HG03064 (cell line): Measurements from ENCODE around the gene PHB1.

Experiments
- ATAC-seq: cut with Tn5 transposase; IDR thresholded peaks from one replicate; pipeline ENCODE4 v1.9.1; 2021; ENCODE audit warnings: low read depth; ENCODE audit not compliant: unreplicated experiment

The PHB1 gene

GRCh38 chr17:49414622-49415350, at the start of gene PHB1:
TSS of gene PHB1 (minus strand) at chr17:49414882. CDS start at chr17:49413264, 1,618 bp downstream.
- peak; percentile 90 for ATAC-seq

GRCh38 chr17:49464049-49464448, 49.4 kb upstream of the PHB1 start:
- no peak for ATAC-seq

- ATAC-seq: no peak
Observed at GRCh38 chr17:49461580-49461979, 46.9 kb upstream of the PHB1 start.

DNA sequence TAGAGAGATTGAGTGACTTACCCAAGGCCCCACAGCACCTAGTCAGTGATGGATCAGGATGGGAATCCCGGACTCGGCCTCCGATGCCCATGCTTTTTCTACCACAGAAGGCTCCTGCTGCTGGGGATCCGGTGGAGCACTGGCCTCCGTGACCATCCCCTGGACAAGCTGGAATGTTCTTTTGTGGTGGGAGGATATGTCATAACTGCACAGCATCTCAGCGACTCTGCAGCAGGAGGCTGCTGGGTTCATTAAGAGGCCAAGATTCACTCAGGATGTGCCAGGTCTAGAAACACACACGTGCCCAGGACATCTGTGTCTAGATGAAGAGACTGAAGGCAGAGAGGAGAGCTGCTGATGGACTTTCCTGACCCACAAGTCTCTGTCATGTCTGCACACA, 45.7 kb upstream of the PHB1 start:
- no peak for ATAC-seq

DNA sequence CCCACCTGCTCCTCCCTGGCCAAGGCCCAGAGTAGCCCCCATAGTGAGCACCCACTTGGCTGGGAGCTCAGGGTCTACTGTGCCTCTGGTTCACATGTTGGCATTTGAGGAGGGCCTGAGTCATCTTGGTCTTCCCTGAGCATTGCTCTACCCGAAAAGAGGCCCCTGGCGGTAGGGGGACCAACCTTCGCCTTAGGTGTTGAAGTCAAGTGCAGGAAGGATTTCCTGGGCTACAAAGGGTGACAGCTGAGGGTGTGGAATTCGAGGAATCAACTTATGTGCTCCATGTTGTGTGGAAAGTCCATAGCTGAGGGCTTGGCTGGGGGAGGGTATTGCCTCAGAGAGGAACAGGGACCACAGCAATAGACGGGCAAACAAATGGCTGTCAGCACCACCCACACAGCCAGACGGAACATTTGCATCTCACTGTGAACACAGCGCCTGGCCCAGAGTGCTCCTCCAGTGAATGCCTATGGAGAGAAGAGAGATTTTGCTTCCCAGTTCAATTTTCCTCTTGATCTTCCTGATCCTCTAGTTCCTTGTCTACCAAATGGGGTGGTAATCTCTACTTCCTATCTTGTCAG, 44.8 kb upstream of the PHB1 start:
- ATAC-seq: no peak

- no peak for ATAC-seq
Observed at GRCh38 chr17:49457564-49458535, 43.2 kb upstream of the PHB1 start.

GRCh38 chr17:49456183-49456965, 41.7 kb upstream of the PHB1 start:
- no peak for ATAC-seq

- ATAC-seq: no peak
Observed at GRCh38 chr17:49455272-49455861, 40.7 kb upstream of the PHB1 start.

- no peak for ATAC-seq
Observed at GRCh38 chr17:49454050-49454449, 39.4 kb upstream of the PHB1 start.

DNA sequence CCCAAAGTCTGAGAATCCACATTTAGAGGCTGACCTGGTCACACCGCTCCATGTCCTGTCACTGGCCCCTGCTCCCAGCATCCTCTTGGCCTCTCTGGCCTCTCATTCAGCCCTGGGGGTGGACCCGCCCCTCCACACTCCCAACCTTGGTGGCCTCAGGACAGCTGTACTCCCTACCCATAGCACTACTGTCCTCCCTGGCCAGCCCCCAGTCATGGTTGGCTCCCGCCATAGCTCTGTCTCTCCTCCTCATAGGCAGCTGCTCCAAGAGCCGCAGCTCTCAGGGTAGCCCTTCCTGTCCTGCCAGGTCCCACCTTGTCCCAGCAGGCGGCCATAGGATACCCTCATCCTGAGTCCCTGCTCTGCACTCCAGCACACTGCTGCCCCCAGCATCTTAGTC, 38.0 kb upstream of the PHB1 start:
- ATAC-seq: no peak

GRCh38 chr17:49452201-49452600, 37.5 kb upstream of the PHB1 start:
- ATAC-seq: no peak

- no peak for ATAC-seq
Observed at GRCh38 chr17:49450735-49451134, 36.1 kb upstream of the PHB1 start.

GRCh38 chr17:49450181-49450580, 35.5 kb upstream of the PHB1 start:
- no peak for ATAC-seq

- no peak for ATAC-seq
Observed at GRCh38 chr17:49447628-49448302, 33.1 kb upstream of the PHB1 start.

DNA sequence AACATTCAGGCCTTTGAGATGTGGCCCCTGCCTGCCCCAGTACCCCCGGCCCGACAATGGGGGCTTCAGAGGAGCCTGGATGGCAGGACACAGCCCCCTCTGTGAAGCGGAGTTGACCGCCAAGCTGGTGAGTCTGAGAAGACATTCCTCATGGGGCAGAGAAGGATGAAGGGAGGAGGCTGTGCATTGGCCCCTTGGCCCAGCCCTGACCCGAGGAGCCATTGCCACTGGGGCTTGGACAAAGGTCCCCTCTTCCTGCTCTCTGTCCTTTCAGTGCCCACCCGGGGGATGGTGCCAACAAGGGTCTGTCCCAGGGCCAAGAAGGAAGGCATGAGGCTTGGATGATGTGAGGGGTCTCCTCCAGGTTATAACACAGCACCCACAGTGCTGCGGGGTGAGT, 30.9 kb upstream of the PHB1 start:
- no peak for ATAC-seq

- ATAC-seq: no peak
Observed at GRCh38 chr17:49444384-49444783, 29.7 kb upstream of the PHB1 start.

DNA sequence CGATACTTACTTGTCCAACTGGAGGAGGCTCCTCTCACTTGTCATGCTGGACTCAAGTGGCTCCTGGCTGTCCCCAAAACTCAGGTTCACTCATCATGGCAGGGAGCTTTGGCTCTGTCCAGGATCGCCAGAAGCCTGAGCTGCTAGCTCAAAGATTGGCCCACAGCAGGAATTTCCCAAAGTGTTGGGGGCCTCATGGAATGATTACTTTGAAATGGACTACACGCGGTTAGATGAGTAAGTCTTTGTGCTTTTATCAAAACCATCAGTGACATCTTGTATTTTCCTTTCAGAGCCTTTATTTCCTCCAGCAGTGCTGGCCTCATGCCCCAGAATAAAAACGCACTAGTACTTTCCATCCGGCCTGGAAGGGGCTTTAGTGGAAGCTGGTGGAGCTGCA, 29.2 kb upstream of the PHB1 start:
- no peak for ATAC-seq

DNA sequence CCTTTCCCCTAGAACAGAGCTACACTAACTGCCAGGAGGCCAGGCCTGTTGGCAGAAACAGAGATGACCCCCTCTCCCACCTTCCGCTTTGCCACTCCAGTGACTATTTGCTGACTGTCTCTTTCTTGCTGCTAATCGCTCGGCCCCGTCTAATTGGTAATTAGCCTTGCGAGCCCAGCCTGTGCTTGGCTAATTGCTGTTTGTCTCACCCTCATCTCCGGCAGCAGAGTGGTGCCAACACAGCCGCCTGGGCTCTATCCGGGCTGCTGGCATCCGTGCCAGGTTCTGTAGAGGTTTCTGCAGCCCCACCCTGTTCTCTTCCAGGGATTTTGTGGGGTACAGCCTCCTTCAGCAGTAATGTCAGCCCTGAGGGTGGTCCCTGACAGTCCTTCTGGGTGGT, 27.4 kb upstream of the PHB1 start:
- no peak for ATAC-seq

GRCh38 chr17:49441578-49441977, 26.9 kb upstream of the PHB1 start:
- no peak for ATAC-seq

DNA sequence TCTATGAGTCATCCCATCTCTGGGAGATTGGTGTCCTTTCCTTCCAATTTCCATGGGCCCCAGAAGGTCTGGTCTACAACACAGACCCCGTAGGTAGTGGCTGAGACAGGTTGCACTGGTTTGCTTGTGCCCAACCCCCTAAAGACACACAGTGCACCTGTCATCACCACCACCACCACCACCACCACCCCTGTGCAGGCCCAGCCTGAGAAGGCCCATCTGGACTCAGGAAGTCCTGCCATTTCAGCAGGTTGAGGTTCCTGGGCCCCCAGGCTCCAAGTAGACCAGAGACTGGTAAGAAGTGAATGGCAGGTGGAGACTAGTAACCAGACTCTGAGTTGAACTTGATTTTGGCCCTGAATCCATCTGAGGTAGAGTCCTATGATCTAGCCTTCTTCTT, 25.9 kb upstream of the PHB1 start:
- ATAC-seq: no peak
